HCT116 (cell line): ENCODE data around the gene MED13L. TPM values are rescaled to one million over a fixed set of nuclear protein-coding genes. Genes with fewer than 3 reads are reported as not detected.

ENCODE experiments used
- ATAC-seq: fragments of 200-7000 bp; cut with Tn5 transposase; 2 replicates; pipeline ENCODE4 v1.9.1; 2020; ENCODE audit warnings: mild to moderate bottlenecking, moderate library complexity
- BruUV-seq: library from RNA; stranded (reverse); fragments of 400-500 nt; replicated peaks from 2 replicates; lab custom pipeline; 2021; lab: Mats Ljungman, UMichigan
- CTCF ChIA-PET: fragments of 300-600 bp; sonication (Branson Sonifier 250); formaldehyde crosslinking; loops from one replicate; lab custom pipeline; 2021; ENCODE audit warnings: antibody characterized with exemption; lab: Charles Lee
- POLR2A ChIA-PET: fragments of 300-600, 350-600 bp; sonication (Branson Sonifier 250); formaldehyde crosslinking; loops from one replicate; lab custom pipeline; 2021; ENCODE audit warnings: antibody characterized with exemption; lab: Charles Lee
- RAD21 ChIA-PET, 2 experiments: fragments of 300-600 bp; sonication (Branson Sonifier 250); formaldehyde crosslinking; loops; one replicate each; lab custom pipeline; 2023; ENCODE audit warnings: low total read pairs in 2 of 2; ENCODE audit not compliant: uncharacterized antibody in 2 of 2, unreplicated experiment in 2 of 2, low non-redundant PET in 1 of 2; lab: Charles Lee
- DNase-seq: peaks from one replicate; pipeline ENCODE4 v3.0.0-alpha.2; 2010; ENCODE audit warnings: low read depth, low spot score
- H2AFZ ChIP-seq: fragments of 200-600 bp; shearing (Covaris generic), sonication (generic); 2 replicates; pipeline ENCODE4 v1.6.1; 2017; ENCODE audit warnings: low read depth, mixed run types, mixed read lengths, antibody characterized with exemption, low read length; ENCODE audit not compliant: poor library complexity, severe bottlenecking
- H3K27ac ChIP-seq: 2 replicates; pipeline ENCODE4 v1.5.1; 2012; ENCODE audit warnings: low read depth, low read length
- H3K27me3 ChIP-seq: fragments of 200-600 bp; sonication (generic); 2 replicates; pipeline ENCODE4 v1.6.1; 2016; ENCODE audit warnings: mixed run types, low read length, mixed read lengths; ENCODE audit not compliant: insufficient read depth
- H3K36me3 ChIP-seq, 2 experiments: fragments of 200-500 bp in 1 of 2; fragments of 200-600 bp in 1 of 2; sonication (Bioruptor generic) in 1 of 2; sonication (generic) in 1 of 2; 2 replicates each; pipeline versions ENCODE4 v1.5.1 to v1.6.1; 2014 to 2016; ENCODE audit warnings: low read length in 2 of 2, inconsistent platforms in 1 of 2, mixed read lengths in 1 of 2, mixed run types in 1 of 2; ENCODE audit not compliant: insufficient read depth in 2 of 2, control insufficient read depth in 1 of 2
- H3K4me1 ChIP-seq, 2 experiments: fragments of 200-600 bp in 1 of 2; sonication (generic) in 1 of 2; 2 replicates each; pipeline versions ENCODE4 v1.5.1 to v1.6.1; 2012 to 2017; ENCODE audit warnings: low read length in 2 of 2, inconsistent platforms in 1 of 2, mild to moderate bottlenecking in 1 of 2, mixed read lengths in 1 of 2, mixed run types in 1 of 2, moderate library complexity in 1 of 2; ENCODE audit not compliant: insufficient read depth in 2 of 2, control insufficient read depth in 1 of 2
- H3K4me2 ChIP-seq: fragments of 200-600 bp; sonication (generic); 2 replicates; pipeline ENCODE4 v1.6.1; 2017; ENCODE audit warnings: mixed run types, low read length, mixed read lengths
- H3K4me3 ChIP-seq, 2 experiments: fragments of 200-600 bp in 1 of 2; sonication (generic) in 1 of 2; replicated peaks in 1 of 2; 2 replicates each; pipeline ENCODE4 v1.5.1; 2011 to 2016; ENCODE audit warnings: low read length in 2 of 2, control low read depth in 1 of 2, low read depth in 1 of 2, mild to moderate bottlenecking in 1 of 2, mixed read lengths in 1 of 2, mixed run types in 1 of 2
- H3K79me2 ChIP-seq: fragments of 200-600 bp; sonication (generic); 2 replicates; pipeline ENCODE4 v1.6.1; 2017; ENCODE audit warnings: mild to moderate bottlenecking, mixed run types, low read length, moderate library complexity, mixed read lengths; ENCODE audit not compliant: insufficient read depth
- H3K9ac ChIP-seq: fragments of 200-600 bp; sonication (generic); 2 replicates; pipeline ENCODE4 v1.6.1; 2016; ENCODE audit warnings: low read length, mixed read lengths
- H3K9me2 ChIP-seq: fragments of 200-600 bp; sonication (generic), shearing (Covaris generic); 2 replicates; pipeline ENCODE4 v1.6.1; 2017; ENCODE audit warnings: mixed run types, mild to moderate bottlenecking, moderate library complexity; ENCODE audit not compliant: insufficient read depth
- H3K9me3 ChIP-seq, 2 experiments: fragments of 200-500 bp in 1 of 2; fragments of 200-600 bp in 1 of 2; sonication (Bioruptor generic) in 1 of 2; sonication (generic) in 1 of 2; 2 replicates each; pipeline ENCODE4 v1.6.1; 2014 to 2017; ENCODE audit warnings: low read length in 2 of 2, mixed read lengths in 2 of 2, inconsistent platforms in 1 of 2, low read depth in 1 of 2, mild to moderate bottlenecking in 1 of 2, mixed run types in 1 of 2, moderate library complexity in 1 of 2; ENCODE audit not compliant: control insufficient read depth in 1 of 2, insufficient read depth in 1 of 2
- H4K20me1 ChIP-seq: fragments of 200-600 bp; sonication (generic), shearing (Covaris generic); 2 replicates; pipeline ENCODE4 v1.6.1; 2017; ENCODE audit warnings: mixed run types, mild to moderate bottlenecking, moderate library complexity; ENCODE audit not compliant: insufficient read depth
- ATF3 ChIP-seq: IDR thresholded peaks from 2 replicates; pipeline ENCODE4 v1.6.1; 2012
- CBX3 ChIP-seq: IDR thresholded peaks from 2 replicates; pipeline ENCODE4 v1.6.1; 2012; ENCODE audit warnings: low read depth
- JUND ChIP-seq: IDR thresholded peaks from 2 replicates; pipeline ENCODE4 v1.6.1; 2012
- SIN3A ChIP-seq: IDR thresholded peaks from 2 replicates; pipeline ENCODE4 v1.6.1; 2012; ENCODE audit warnings: low read depth
- SP1 ChIP-seq: IDR thresholded peaks from 2 replicates; pipeline ENCODE4 v1.6.1; 2012; ENCODE audit warnings: low read depth
- SRF ChIP-seq: IDR thresholded peaks from 2 replicates; pipeline ENCODE4 v1.6.1; 2012; ENCODE audit warnings: low read depth
- intact Hi-C: fragments of 100-400 bp; cut with micrococcal nuclease; formaldehyde crosslinking; loops from 2 replicates; pipeline ENCODE4 v1.10.0; 2022
- total RNA-seq: library from RNA; stranded (reverse); gene quantifications from one replicate; pipeline ENCODE4 v1.2.1, GENCODE V29; 2021; ENCODE audit not compliant: unreplicated experiment

MED13L gene
- total RNA-seq, 1 experiment from 2014 or later: 176 TPM

- no peak overlapping the region for H3K27ac ChIP-seq
- RAD21 ChIA-PET: no interaction called here
- no peak for TF ChIP-seq SRF
- TF ChIP-seq JUND: no peak
- TF ChIP-seq SIN3A: no peak
- TF ChIP-seq SP1: no peak
- TF ChIP-seq ATF3: no peak
- no peak overlapping the region for H3K4me2 ChIP-seq
- H3K4me1 ChIP-seq: peaks cover 11 to 12% of the 10 kb centered on the region in 2 experiments; a peak in 3 of 4 replicates
- no peaks in the 10 kb centered on the region for H3K9me2 ChIP-seq
- H3K27me3 ChIP-seq: no peaks in the 10 kb centered on the region
- no TSS peak for BruUV-seq
- H3K4me3 ChIP-seq: no peak overlapping the region
- peaks cover 41% of the 10 kb centered on the region for H4K20me1 ChIP-seq
- no peak overlapping the region for H2AFZ ChIP-seq
- ATAC-seq (peak; percentile 34; the same call in 1 of the 2 replicates), DNase-seq (no peak)
- H3K9ac ChIP-seq: no peak overlapping the region
- POLR2A ChIA-PET: no interaction called here
- intact Hi-C loops: no loop called here
- H3K36me3 ChIP-seq: no peaks in the 10 kb centered on the region
- H3K9me3 ChIP-seq: no peaks in the 10 kb centered on the region
- H3K79me2 ChIP-seq: peaks cover 98% of the 10 kb centered on the region
- CTCF ChIA-PET: no interaction called here
These were observed 250.0 kb downstream of the MED13L start for GRCh38 chr12:116027551-116027821.

- H3K27me3 ChIP-seq: no peaks in the 10 kb centered on the region
- peaks cover 98% of the 10 kb centered on the region for H3K79me2 ChIP-seq
- no peaks in the 10 kb centered on the region for H3K9me3 ChIP-seq
- BruUV-seq: no TSS peak
- no peaks in the 10 kb centered on the region for H3K36me3 ChIP-seq
- ChIA-PET CTCF (no interaction called here), RAD21 (no interaction called here), POLR2A (no interaction called here)
- peaks cover 11 to 12% of the 10 kb centered on the region in 2 experiments; a peak in 3 of 4 replicates for H3K4me1 ChIP-seq
- H2AFZ ChIP-seq: no peak overlapping the region
- H3K27ac ChIP-seq: no peak overlapping the region
- no peak overlapping the region for H3K9ac ChIP-seq
- TF ChIP-seq CBX3: no peak
- H3K9me2 ChIP-seq: no peaks in the 10 kb centered on the region
- no peak overlapping the region for H3K4me3 ChIP-seq
- H3K4me2 ChIP-seq: no peak overlapping the region
- ATAC-seq (peak; percentile 59), DNase-seq (no peak)
- intact Hi-C loops: no loop called here
- H4K20me1 ChIP-seq: peaks cover 41% of the 10 kb centered on the region
These were observed 250.5 kb downstream of the MED13L start for GRCh38 chr12:116026768-116027550.
